Prostate gland (tissue), 2 donors: ENCODE measurements around the gene PITPNC1. TPM values are rescaled to one million over a fixed set of nuclear protein-coding genes. Genes with fewer than 3 reads are reported as not detected.
"Not testable (repeated sequence)": the region's sequence is repeated elsewhere in the genome, so short reads cannot be mapped to it uniquely, and the experiment has no call there.

Experiments used
- DNase-seq: peaks from one replicate; pipeline ENCODE4 v3.0.0-alpha.2; 2019; ENCODE audit warnings: low spot score
- H3K27ac ChIP-seq, 2 donors: fragments of 200-600 bp; sonication (generic); 2 replicates each; pipeline ENCODE4 v1.5.1; 2017 to 2019
- H3K27me3 ChIP-seq: fragments of 200-600 bp; sonication (generic); replicated peaks from 2 replicates; pipeline ENCODE4 v1.5.1; 2019; ENCODE audit not compliant: insufficient read depth
- H3K36me3 ChIP-seq, 2 donors: fragments of 200-600 bp; sonication (generic); 1 replicate in 1 of 2; 2 replicates in 1 of 2; pipeline versions ENCODE4 v1.5.1 to v1.8.1; 2017 to 2019
- H3K4me1 ChIP-seq: fragments of 200-600 bp; sonication (generic); replicated peaks from 2 replicates; pipeline ENCODE4 v1.5.1; 2019
- H3K4me3 ChIP-seq, 2 donors: fragments of 200-600 bp; sonication (generic); 2 replicates each; pipeline ENCODE4 v1.5.1; 2017 to 2019
- H3K9me3 ChIP-seq: fragments of 200-600 bp; sonication (generic); 2 replicates; pipeline ENCODE4 v1.5.1; 2017
- CTCF ChIP-seq, 4 experiments: fragments of 200-600 bp in 2 of 4; fragments of 450-650 bp in 2 of 4; sonication (generic) in 2 of 4; IDR thresholded peaks; 1 replicate in 3 of 4; 2 replicates in 1 of 4; pipeline ENCODE4 v1.5.1; 2016 to 2019; ENCODE audit warnings: antibody characterized with exemption in 4 of 4, mild to moderate bottlenecking in 2 of 4, moderate library complexity in 2 of 4
- POLR2A ChIP-seq: fragments of 450-650 bp; IDR thresholded peaks from one replicate; pipeline ENCODE4 v1.6.1; 2016; ENCODE audit warnings: antibody characterized with exemption, mild to moderate bottlenecking
- POLR2AphosphoS5 ChIP-seq: sonication (generic); formaldehyde crosslinking; IDR thresholded peaks from one replicate; pipeline ENCODE4 v1.6.1; 2017; ENCODE audit warnings: antibody characterized with exemption
- WGBS: methylation state at CpG from one replicate; pipeline ENCODE4 v1.1.5; 2018; 5-methylcytosine and 5-hydroxymethylcytosine counted together
- intact Hi-C: fragments of 100-400 bp; cut with DNase I; formaldehyde crosslinking; loops from one replicate; pipeline ENCODE4 v1.14.2; 2022
- total RNA-seq, 2 donors: library from RNA; depleted of rRNA; stranded (reverse); fragments of >200 nt; gene quantifications; one replicate each; pipeline ENCODE4 v1.1.0, GENCODE V29; 2016

Gene PITPNC1
- total RNA-seq, 2 donors from 2014 or later: 10.1 to 12.9 TPM

- no peak overlapping the region for H3K27ac ChIP-seq
- 87% methylated on average over 12 of the region's 12 CpGs for WGBS
- TF ChIP-seq POLR2A (no peak), CTCF (IDR thresholded peaks at IDR 0.05) (no peak), POLR2AphosphoS5 (no peak)
These were observed 40.2 kb upstream of the PITPNC1 start for GRCh38 chr17:67336859-67337258.

GRCh38 chr17:67338353-67338752 is 38.7 kb upstream of the PITPNC1 start:
- H3K4me3 ChIP-seq, H3K36me3 ChIP-seq, H3K4me1 ChIP-seq, DNase-seq, intact Hi-C loops, H3K9me3 ChIP-seq, H3K27ac ChIP-seq, H3K27me3 ChIP-seq: not testable (repeated sequence)
- WGBS: 89% methylated on average over 7 of the region's 7 CpGs

More at GRCh38 chr17:67336859-67337258, 40.2 kb upstream of the PITPNC1 start:
- no peak for DNase-seq
- H3K4me3 ChIP-seq: no peak overlapping the region
- no peaks in the 10 kb centered on the region for H3K4me1 ChIP-seq
- intact Hi-C loops: no loop called here
- H3K27me3 ChIP-seq: no peaks in the 10 kb centered on the region
- H3K36me3 ChIP-seq: no peaks in the 10 kb centered on the region
- no peaks in the 10 kb centered on the region for H3K9me3 ChIP-seq

GRCh38 chr17:67343237-67343636 is 33.8 kb upstream of the PITPNC1 start:
- no peak overlapping the region for H3K4me3 ChIP-seq
- H3K9me3 ChIP-seq: no peaks in the 10 kb centered on the region
- intact Hi-C loops: no loop called here
- TF ChIP-seq CTCF (IDR thresholded peaks at IDR 0.05) (no peak), POLR2AphosphoS5 (no peak), POLR2A (no peak)
- H3K36me3 ChIP-seq: peaks cover 5 to 11% of the 10 kb centered on the region in 2 donors
- no peaks in the 10 kb centered on the region for H3K27me3 ChIP-seq
- no peaks in the 10 kb centered on the region for H3K4me1 ChIP-seq
- no peak for DNase-seq
- WGBS: 93% methylated on average over 5 of the region's 5 CpGs
- H3K27ac ChIP-seq: no peak overlapping the region

- no peak for DNase-seq
- Histone ChIP-seq H3K4me3 (no peak overlapping the region), H3K9me3 (no peaks in the 10 kb centered on the region), H3K4me1 (no peaks in the 10 kb centered on the region), H3K36me3 (peaks cover 11 to 14% of the 10 kb centered on the region in 2 donors), H3K27ac (no peak overlapping the region), H3K27me3 (no peaks in the 10 kb centered on the region)
- TF ChIP-seq POLR2A (no peak), CTCF (IDR thresholded peaks at IDR 0.05) (no peak), POLR2AphosphoS5 (no peak)
- WGBS: 83% methylated on average over 3 of the region's 3 CpGs
- intact Hi-C loops: no loop called here
These were observed 29.3 kb upstream of the PITPNC1 start for GRCh38 chr17:67347826-67348225.

GRCh38 chr17:67349420-67349819 is 27.7 kb upstream of the PITPNC1 start:
- TF ChIP-seq POLR2AphosphoS5 (no peak), POLR2A (no peak), CTCF (IDR thresholded peaks at IDR 0.05) (no peak)

More at GRCh38 chr17:67349420-67349819, 27.7 kb upstream of the PITPNC1 start:
- no peak for DNase-seq
- Histone ChIP-seq H3K4me3 (no peak overlapping the region), H3K4me1 (no peaks in the 10 kb centered on the region), H3K36me3 (peaks cover 5 to 14% of the 10 kb centered on the region in 2 donors), H3K27me3 (no peaks in the 10 kb centered on the region), H3K9me3 (no peaks in the 10 kb centered on the region), H3K27ac (no peak overlapping the region)
- WGBS: 97% methylated on average over 1 of the region's 1 CpG
- intact Hi-C loops: no loop called here
